Left lung (tissue), 10 donors: ENCODE data around the gene MECR. TPM values are rescaled to one million over a fixed set of nuclear protein-coding genes. Genes with fewer than 3 reads are reported as not detected.
A peak's percentile ranks its signal among the peaks of the same experiment; 100 is the strongest.

ENCODE experiments used
- ATAC-seq: fragments of 200-7000 bp; cut with Tn5 transposase; one replicate; pipeline ENCODE4 v1.9.1; 2020; ENCODE audit warnings: moderate library complexity
- DNase-seq, 4 donors: peaks; one replicate each; pipeline ENCODE4 v3.0.0-alpha.2; 2013 to 2020
- H3K27ac ChIP-seq, 2 donors: fragments of 200-600 bp; sonication (generic) in 1 of 2; one replicate each; pipeline versions ENCODE4 v1.5.0 to v1.8.0; 2020 to 2021
- H3K27me3 ChIP-seq, 2 donors: fragments of 200-600 bp; sonication (generic) in 1 of 2; one replicate each; pipeline versions ENCODE4 v1.5.0 to v1.8.0; 2020 to 2021
- H3K36me3 ChIP-seq, 2 donors: fragments of 200-600 bp; sonication (generic) in 1 of 2; one replicate each; pipeline versions ENCODE4 v1.5.0 to v1.8.0; 2020 to 2021
- H3K4me1 ChIP-seq, 2 donors: fragments of 200-600 bp; one replicate each; pipeline ENCODE4 v1.8.0; 2021
- H3K4me3 ChIP-seq, 2 donors: fragments of 200-600 bp; sonication (generic) in 1 of 2; one replicate each; pipeline versions ENCODE4 v1.5.0 to v1.8.0; 2020 to 2021; ENCODE audit warnings: mild to moderate bottlenecking in 1 of 2
- H3K9me3 ChIP-seq, 2 donors: fragments of 200-600 bp; sonication (generic) in 1 of 2; one replicate each; pipeline versions ENCODE4 v1.5.0 to v1.8.0; 2020 to 2021
- intact Hi-C, 2 donors: fragments of 100-400 bp; cut with DNase I; formaldehyde crosslinking; loops; one replicate each; pipeline versions ENCODE4 v1.11.2 to v1.14.2; 2022
- polyA plus RNA-seq, 6 donors: library from polyadenylated mRNA; unstranded; fragments of 120-200 nt; gene quantifications; one replicate each; pipeline ENCODE4 v1.2.1, GENCODE V29; 2013; ENCODE audit not compliant: insufficient read length in 6 of 6
- total RNA-seq, 2 donors: library from RNA; stranded (reverse); fragmentation: NEBNext Ultra II Directional; extraction: Animal tissue kit (Norgen Biotek cat#: 25700); gene quantifications; one replicate each; pipeline ENCODE4 v1.2.1, GENCODE V29; 2021
- TF ChIP-seq, protein P1 (sequence below), 2 donors: fragments of 200-600 bp; sonication (generic) in 1 of 2; IDR thresholded peaks; one replicate each; pipeline versions ENCODE4 v1.5.0 to v1.8.0; 2021; ENCODE audit warnings: antibody characterized with exemption in 2 of 2
- donor health status: DM: no; HTN: yes; CAD: no.
- donor health status: DM: no; HTN: no; CAD: no.

MECR gene
- total and polyA plus RNA-seq, 8 donors = 19.2 to 40.2 (median 30.3) TPM

DNA sequence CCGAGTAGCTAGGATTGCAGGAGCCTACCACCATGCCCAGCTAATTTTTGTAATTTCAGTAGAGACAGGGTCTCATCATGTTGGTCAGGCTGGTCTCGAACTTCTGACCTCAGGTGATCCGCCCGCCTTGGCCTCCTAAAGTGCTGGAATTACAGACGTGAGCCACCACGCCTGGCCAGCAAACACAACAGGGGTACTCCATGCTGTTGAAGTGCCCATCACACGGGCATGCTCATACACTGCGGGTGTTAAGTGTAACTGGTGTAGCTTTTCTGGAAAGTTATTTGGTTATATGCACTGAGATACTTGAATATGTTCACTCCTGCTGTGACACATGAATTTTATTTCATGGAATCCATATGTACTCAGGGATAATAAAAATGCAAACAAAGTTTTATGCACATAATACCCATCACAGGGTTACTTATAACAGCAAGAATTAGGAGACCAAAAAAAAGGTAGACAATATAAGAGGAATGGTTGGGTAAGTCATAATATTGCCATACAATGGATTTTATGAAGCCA is 58.3 kb downstream of the MECR start:
- no peak overlapping the region for H3K27ac ChIP-seq
- H3K9me3 ChIP-seq = no peaks in the 10 kb centered on the region
- TF ChIP-seq, protein P1, sequence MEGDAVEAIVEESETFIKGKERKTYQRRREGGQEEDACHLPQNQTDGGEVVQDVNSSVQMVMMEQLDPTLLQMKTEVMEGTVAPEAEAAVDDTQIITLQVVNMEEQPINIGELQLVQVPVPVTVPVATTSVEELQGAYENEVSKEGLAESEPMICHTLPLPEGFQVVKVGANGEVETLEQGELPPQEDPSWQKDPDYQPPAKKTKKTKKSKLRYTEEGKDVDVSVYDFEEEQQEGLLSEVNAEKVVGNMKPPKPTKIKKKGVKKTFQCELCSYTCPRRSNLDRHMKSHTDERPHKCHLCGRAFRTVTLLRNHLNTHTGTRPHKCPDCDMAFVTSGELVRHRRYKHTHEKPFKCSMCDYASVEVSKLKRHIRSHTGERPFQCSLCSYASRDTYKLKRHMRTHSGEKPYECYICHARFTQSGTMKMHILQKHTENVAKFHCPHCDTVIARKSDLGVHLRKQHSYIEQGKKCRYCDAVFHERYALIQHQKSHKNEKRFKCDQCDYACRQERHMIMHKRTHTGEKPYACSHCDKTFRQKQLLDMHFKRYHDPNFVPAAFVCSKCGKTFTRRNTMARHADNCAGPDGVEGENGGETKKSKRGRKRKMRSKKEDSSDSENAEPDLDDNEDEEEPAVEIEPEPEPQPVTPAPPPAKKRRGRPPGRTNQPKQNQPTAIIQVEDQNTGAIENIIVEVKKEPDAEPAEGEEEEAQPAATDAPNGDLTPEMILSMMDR (IDR thresholded peaks at IDR 0.05) = no peak
- ATAC-seq = peak; percentile 32
- no peaks in the 10 kb centered on the region for H3K27me3 ChIP-seq
- DNase-seq = no peak
- intact Hi-C loops = no loop called here
- no peak overlapping the region for H3K4me3 ChIP-seq
- peaks cover 0 to 17% of the 10 kb centered on the region in 2 donors for H3K36me3 ChIP-seq
- H3K4me1 ChIP-seq = peaks cover 18 to 85% of the 10 kb centered on the region in 2 donors

DNA sequence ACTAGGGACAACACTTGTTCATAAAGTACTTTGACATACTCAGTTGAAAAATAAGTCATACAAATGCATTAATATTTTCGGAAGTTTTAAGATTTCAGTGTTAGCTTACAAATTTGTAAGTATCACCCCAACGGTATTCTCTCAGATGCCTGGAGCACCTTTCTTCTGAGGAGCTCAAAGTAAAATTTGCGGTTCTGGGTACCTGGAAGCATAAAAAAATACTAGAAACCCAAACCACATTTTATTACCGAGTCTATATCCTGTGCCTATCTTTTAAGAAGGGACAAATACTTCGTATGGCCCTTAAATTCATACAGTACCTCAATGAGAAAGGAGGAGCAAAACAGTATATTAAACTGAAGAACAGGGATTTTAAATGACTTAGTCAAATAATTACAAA is 59.2 kb downstream of the MECR start:
- no peak for ATAC-seq

DNA sequence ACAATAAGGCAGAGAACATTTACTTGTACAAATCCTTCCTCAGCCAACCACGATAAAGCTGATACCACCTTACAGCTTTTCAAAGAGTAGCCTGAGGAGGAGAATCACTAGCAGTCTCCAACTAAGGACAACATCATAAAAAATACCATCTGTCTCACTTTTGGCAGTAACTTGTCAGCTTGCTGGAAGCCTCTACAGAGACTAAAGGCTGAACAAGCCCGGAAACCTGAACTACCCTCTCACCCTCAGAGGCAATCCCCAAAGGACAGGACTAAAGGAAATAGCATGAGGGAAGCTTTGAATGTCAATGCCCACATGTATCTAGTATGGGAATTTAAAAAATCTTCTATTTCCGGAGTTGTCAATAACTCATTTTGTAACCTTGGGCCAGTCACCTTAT is 59.6 kb downstream of the MECR start:
- H3K9me3 ChIP-seq = no peaks in the 10 kb centered on the region
- H3K4me3 ChIP-seq = no peak overlapping the region
- intact Hi-C loops = no loop called here
- TF ChIP-seq, protein P1 (IDR thresholded peaks at IDR 0.05) = no peak
- H3K36me3 ChIP-seq = peaks cover 0 to 29% of the 10 kb centered on the region in 2 donors
- peaks cover 9 to 81% of the 10 kb centered on the region in 2 donors for H3K4me1 ChIP-seq
- no peak overlapping the region for H3K27ac ChIP-seq
- no peaks in the 10 kb centered on the region for H3K27me3 ChIP-seq
- ATAC-seq (no peak), DNase-seq (no peak)

More for the DNA sequence above, 59.2 kb downstream of the MECR start:
- Histone ChIP-seq H3K4me1 (peaks cover 13 to 81% of the 10 kb centered on the region in 2 donors), H3K9me3 (no peaks in the 10 kb centered on the region), H3K4me3 (no peak overlapping the region), H3K27me3 (no peaks in the 10 kb centered on the region), H3K36me3 (peaks cover 0 to 25% of the 10 kb centered on the region in 2 donors), H3K27ac (no peak overlapping the region)
- TF ChIP-seq, protein P1 (IDR thresholded peaks at IDR 0.05) = no peak
- DNase-seq = no peak
- intact Hi-C loops = no loop called here

DNA sequence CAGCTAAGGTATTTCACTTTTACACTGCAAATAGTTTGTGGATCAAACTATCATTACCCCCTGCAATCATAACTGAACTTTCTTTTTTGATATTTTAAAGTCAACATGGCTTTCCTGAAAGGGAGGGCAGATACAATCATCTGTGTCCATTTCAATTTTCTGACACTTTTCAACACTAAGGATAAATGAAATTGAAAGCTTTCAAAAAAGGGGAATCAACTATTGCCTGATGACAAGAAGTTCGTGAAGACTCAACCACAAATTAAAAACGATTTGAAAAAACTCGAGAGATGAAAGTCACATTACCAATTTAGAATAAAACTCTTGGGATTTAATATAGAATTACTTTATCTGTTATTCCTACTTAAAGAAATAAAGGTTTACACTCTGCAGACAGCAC is 60.8 kb downstream of the MECR start:
- peaks cover 0 to 38% of the 10 kb centered on the region in 2 donors for H3K36me3 ChIP-seq
- peaks cover 9 to 77% of the 10 kb centered on the region in 2 donors for H3K4me1 ChIP-seq
- no peaks in the 10 kb centered on the region for H3K9me3 ChIP-seq
- no peaks in the 10 kb centered on the region for H3K27me3 ChIP-seq
- no peak for DNase-seq
- no peak overlapping the region for H3K27ac ChIP-seq
- no peak overlapping the region for H3K4me3 ChIP-seq
- TF ChIP-seq, protein P1 (IDR thresholded peaks at IDR 0.05) = no peak
- intact Hi-C loops = no loop called here
- no peak for ATAC-seq

DNA sequence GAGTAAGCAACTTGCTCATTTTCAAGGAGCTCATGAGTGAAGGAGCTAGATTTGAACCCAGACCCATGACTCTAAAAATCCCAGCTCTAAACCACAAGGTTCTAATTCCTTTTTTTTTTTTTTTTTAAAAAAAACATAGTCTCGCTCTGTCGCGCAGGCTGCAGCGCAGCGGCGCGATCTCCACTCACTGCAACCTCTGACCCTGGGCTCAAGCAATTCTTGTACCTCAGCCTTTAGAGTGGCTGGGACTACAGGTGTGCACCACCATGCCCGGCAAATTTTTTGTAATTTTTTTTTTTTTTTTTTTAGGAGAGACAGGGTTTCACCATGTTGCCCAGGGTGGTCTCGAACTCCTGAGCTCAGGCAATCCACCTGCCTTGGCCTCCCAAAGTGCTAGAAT is 62.8 kb downstream of the MECR start:
- no peaks in the 10 kb centered on the region for H3K27me3 ChIP-seq
- DNase-seq = no peak
- no peaks in the 10 kb centered on the region for H3K9me3 ChIP-seq
- intact Hi-C loops = no loop called here
- H3K36me3 ChIP-seq = peaks cover 0 to 50% of the 10 kb centered on the region in 2 donors
- TF ChIP-seq, protein P1 (IDR thresholded peaks at IDR 0.05) = no peak
- peaks cover 9 to 68% of the 10 kb centered on the region in 2 donors for H3K4me1 ChIP-seq
- ATAC-seq = no peak
- H3K27ac ChIP-seq = no peak overlapping the region
- no peak overlapping the region for H3K4me3 ChIP-seq
